Measurements from ENCODE around the gene SIRT3. TPM values are rescaled to one million over a fixed set of nuclear protein-coding genes. Genes with fewer than 3 reads are reported as not detected.

SIRT3 gene
- total and polyA plus RNA-seq, 2 experiments from 2014 or later = 11.2 to 23.4 TPM

GRCh38 chr11:236774-237767 is 929 bp upstream of the SIRT3 start, which contains the start of gene PSMD13:
PSMD13 (plus strand) TSS chr11:236976; CDS start chr11:237050, 74 bp downstream.
- 2% methylated on average over 55 of the region's 62 CpGs for WGBS (ENCODE audit: low lambda C conversion rate, missing lambda C conversion rate)
- H3K9me3 ChIP-seq (ENCODE audit: low read depth) = no peaks in the 10 kb centered on the region
- H3K4me1 ChIP-seq (ENCODE audit: insufficient read depth) = peaks cover 10% of the 10 kb centered on the region
- peak within 1 kb of the TSS; percentile 100 for H3K27ac ChIP-seq
- H3K27me3 ChIP-seq = no peaks in the 10 kb centered on the region
- no peaks in the 10 kb centered on the region for H4K20me1 ChIP-seq (ENCODE audit: insufficient read depth, poor library complexity, severe bottlenecking)
- peak within 1 kb of the TSS; percentile 91 for H3K4me3 ChIP-seq
- peak within 1 kb of the TSS; percentile 99 for H3K4me2 ChIP-seq
- TF ChIP-seq, protein P1, sequence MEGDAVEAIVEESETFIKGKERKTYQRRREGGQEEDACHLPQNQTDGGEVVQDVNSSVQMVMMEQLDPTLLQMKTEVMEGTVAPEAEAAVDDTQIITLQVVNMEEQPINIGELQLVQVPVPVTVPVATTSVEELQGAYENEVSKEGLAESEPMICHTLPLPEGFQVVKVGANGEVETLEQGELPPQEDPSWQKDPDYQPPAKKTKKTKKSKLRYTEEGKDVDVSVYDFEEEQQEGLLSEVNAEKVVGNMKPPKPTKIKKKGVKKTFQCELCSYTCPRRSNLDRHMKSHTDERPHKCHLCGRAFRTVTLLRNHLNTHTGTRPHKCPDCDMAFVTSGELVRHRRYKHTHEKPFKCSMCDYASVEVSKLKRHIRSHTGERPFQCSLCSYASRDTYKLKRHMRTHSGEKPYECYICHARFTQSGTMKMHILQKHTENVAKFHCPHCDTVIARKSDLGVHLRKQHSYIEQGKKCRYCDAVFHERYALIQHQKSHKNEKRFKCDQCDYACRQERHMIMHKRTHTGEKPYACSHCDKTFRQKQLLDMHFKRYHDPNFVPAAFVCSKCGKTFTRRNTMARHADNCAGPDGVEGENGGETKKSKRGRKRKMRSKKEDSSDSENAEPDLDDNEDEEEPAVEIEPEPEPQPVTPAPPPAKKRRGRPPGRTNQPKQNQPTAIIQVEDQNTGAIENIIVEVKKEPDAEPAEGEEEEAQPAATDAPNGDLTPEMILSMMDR (IDR thresholded peaks at IDR 0.05; ENCODE audit: poor library complexity) = no peak
- TF ChIP-seq EZH2phosphoT487 (IDR thresholded peaks at IDR 0.05; ENCODE audit: low read depth, severe bottlenecking, unreplicated experiment) (no peak), EZH2 (IDR thresholded peaks at IDR 0.05; ENCODE audit: borderline replicate concordance) (no peak)
- H3K9me2 ChIP-seq (replicated peaks; ENCODE audit: insufficient read depth) = no peaks in the 10 kb centered on the region
- H3K36me3 ChIP-seq (replicated peaks; ENCODE audit: insufficient read depth, low read depth) = no peaks in the 10 kb centered on the region
- H3K79me2 ChIP-seq = peaks cover 65% of the 10 kb centered on the region
- peak; percentile 94 for DNase-seq (ENCODE audit: low spot score)
- H2AFZ ChIP-seq = peak within 1 kb of the TSS; percentile 100

- 6% methylated on average over 13 of the region's 13 CpGs for WGBS (ENCODE audit: low lambda C conversion rate, missing lambda C conversion rate)
- DNase-seq (ENCODE audit: low spot score) = no peak
- Histone ChIP-seq H3K36me3 (replicated peaks; ENCODE audit: insufficient read depth, low read depth) (no peaks in the 10 kb centered on the region), H3K27me3 (no peaks in the 10 kb centered on the region), H3K9me2 (replicated peaks; ENCODE audit: insufficient read depth) (no peaks in the 10 kb centered on the region), H3K27ac (peak overlapping the region; percentile 94), H3K4me3 (peak overlapping the region; percentile 76), H4K20me1 (ENCODE audit: insufficient read depth, poor library complexity, severe bottlenecking) (no peaks in the 10 kb centered on the region), H3K4me1 (ENCODE audit: insufficient read depth) (peaks cover 10% of the 10 kb centered on the region), H3K4me2 (peak overlapping the region; percentile 74), H3K79me2 (peaks cover 61% of the 10 kb centered on the region), H3K9me3 (ENCODE audit: low read depth) (no peaks in the 10 kb centered on the region), H2AFZ (peak overlapping the region; percentile 85)
- TF ChIP-seq, protein P1 (IDR thresholded peaks at IDR 0.05; ENCODE audit: poor library complexity) = no peak
- TF ChIP-seq EZH2phosphoT487 (IDR thresholded peaks at IDR 0.05; ENCODE audit: low read depth, severe bottlenecking, unreplicated experiment) (no peak), EZH2 (IDR thresholded peaks at IDR 0.05; ENCODE audit: borderline replicate concordance) (no peak)
These were observed 539 bp downstream of the SIRT3 start for GRCh38 chr11:235609-235996.

DNA sequence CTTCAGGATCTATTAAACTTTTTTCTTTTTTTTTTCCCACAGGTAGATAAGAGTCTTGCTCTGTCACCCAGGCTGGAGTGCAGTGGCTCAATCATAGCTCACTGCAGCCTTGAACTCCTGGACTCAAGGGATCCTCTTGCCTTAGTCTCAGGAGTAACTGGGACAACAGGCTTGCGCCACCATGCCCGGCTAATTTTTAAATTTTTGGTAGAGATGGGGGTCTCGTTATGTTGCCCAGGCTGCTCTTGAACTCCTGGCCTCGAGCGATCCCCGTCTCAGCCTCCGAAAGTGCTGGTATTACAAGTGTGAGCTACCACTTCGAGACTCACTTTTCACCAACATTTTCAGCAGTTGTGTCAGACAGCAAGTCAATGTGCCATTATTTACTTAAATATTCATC is 962 bp downstream of the SIRT3 start:
- Histone ChIP-seq H3K9me2 (replicated peaks; ENCODE audit: insufficient read depth) (no peaks in the 10 kb centered on the region), H2AFZ (no peak overlapping the region), H3K36me3 (replicated peaks; ENCODE audit: insufficient read depth, low read depth) (no peaks in the 10 kb centered on the region), H3K9me3 (ENCODE audit: low read depth) (no peaks in the 10 kb centered on the region), H3K27me3 (no peaks in the 10 kb centered on the region), H3K4me2 (peak overlapping the region; percentile 74), H4K20me1 (ENCODE audit: insufficient read depth, poor library complexity, severe bottlenecking) (no peaks in the 10 kb centered on the region), H3K79me2 (peaks cover 56% of the 10 kb centered on the region), H3K4me1 (ENCODE audit: insufficient read depth) (peaks cover 10% of the 10 kb centered on the region), H3K4me3 (peak overlapping the region; percentile 76), H3K27ac (peak overlapping the region; percentile 94)
- 87% methylated on average over 8 of the region's 8 CpGs for WGBS (ENCODE audit: low lambda C conversion rate, missing lambda C conversion rate)
- DNase-seq (ENCODE audit: low spot score) = no peak
- TF ChIP-seq EZH2phosphoT487 (IDR thresholded peaks at IDR 0.05; ENCODE audit: low read depth, severe bottlenecking, unreplicated experiment) = no peak
- no peak for TF ChIP-seq EZH2 (IDR thresholded peaks at IDR 0.05; ENCODE audit: borderline replicate concordance)
- TF ChIP-seq, protein P1 (IDR thresholded peaks at IDR 0.05; ENCODE audit: poor library complexity) = no peak

Data from hepatocyte (in vitro differentiated cells).